Sigmoid colon (tissue), 4 donors: Measurements from ENCODE around the gene SLC44A4.

Experiments used
- CTCF ChIP-seq, 4 experiments: fragments of 450-650 bp in 3 of 4; fragments of 200-600 bp in 1 of 4; IDR thresholded peaks; one replicate each; pipeline ENCODE4 v1.5.1; 2016 to 2019; ENCODE audit warnings: antibody characterized with exemption in 4 of 4, mild to moderate bottlenecking in 3 of 4, moderate library complexity in 2 of 4
- EP300 ChIP-seq, 4 donors: sonication (generic); formaldehyde crosslinking; IDR thresholded peaks; one replicate each; pipeline ENCODE4 v1.6.1; 2017; ENCODE audit warnings: antibody characterized with exemption in 4 of 4
- POLR2A ChIP-seq, 2 donors: fragments of 450-650 bp; IDR thresholded peaks; one replicate each; pipeline ENCODE4 v1.6.1; 2016; ENCODE audit warnings: antibody characterized with exemption in 2 of 2, mild to moderate bottlenecking in 2 of 2, moderate library complexity in 2 of 2
- POLR2AphosphoS5 ChIP-seq, 4 donors: sonication (generic); formaldehyde crosslinking; IDR thresholded peaks; one replicate each; pipeline ENCODE4 v1.6.1; 2017; ENCODE audit warnings: antibody characterized with exemption in 4 of 4

GRCh38 chr6:31831350-31832215, 47.2 kb downstream of the SLC44A4 start:
- TF ChIP-seq EP300 (IDR thresholded peaks at IDR 0.05), result no peak
- no peak for TF ChIP-seq CTCF (IDR thresholded peaks at IDR 0.05)
- no peak for TF ChIP-seq POLR2A (IDR thresholded peaks at IDR 0.05)
- peak in 1 of 4 donors; percentile 29 for TF ChIP-seq POLR2AphosphoS5 (IDR thresholded peaks at IDR 0.05)
